OCI-LY3 (cell line): ENCODE measurements around the gene PHYHD1.

Source experiments
- CTCF ChIP-seq: fragments of 200-600, 300-600 bp; sonication (generic); IDR thresholded peaks from 2 replicates; pipeline ENCODE4 v1.5.1; 2014; ENCODE audit warnings: antibody characterized with exemption, low read length, low read depth
- EZH2phosphoT487 ChIP-seq: fragments of 200-600 bp; shearing (Covaris generic); IDR thresholded peaks from 2 replicates; pipeline ENCODE4 v1.6.1; 2018; ENCODE audit warnings: antibody characterized with exemption, mixed run types, low read depth

- TF ChIP-seq EZH2phosphoT487 (no peak), CTCF (no peak)
Measured at GRCh38 chr9:128928624-128929023, 7.8 kb downstream of the PHYHD1 start.
